HG03045 (cell line): ENCODE results near the gene TMEM187.

Experiments
- ATAC-seq: cut with Tn5 transposase; IDR thresholded peaks from one replicate; pipeline ENCODE4 v1.9.1; 2021; ENCODE audit warnings: mild to moderate bottlenecking, moderate library complexity; ENCODE audit not compliant: unreplicated experiment

The TMEM187 gene

DNA sequence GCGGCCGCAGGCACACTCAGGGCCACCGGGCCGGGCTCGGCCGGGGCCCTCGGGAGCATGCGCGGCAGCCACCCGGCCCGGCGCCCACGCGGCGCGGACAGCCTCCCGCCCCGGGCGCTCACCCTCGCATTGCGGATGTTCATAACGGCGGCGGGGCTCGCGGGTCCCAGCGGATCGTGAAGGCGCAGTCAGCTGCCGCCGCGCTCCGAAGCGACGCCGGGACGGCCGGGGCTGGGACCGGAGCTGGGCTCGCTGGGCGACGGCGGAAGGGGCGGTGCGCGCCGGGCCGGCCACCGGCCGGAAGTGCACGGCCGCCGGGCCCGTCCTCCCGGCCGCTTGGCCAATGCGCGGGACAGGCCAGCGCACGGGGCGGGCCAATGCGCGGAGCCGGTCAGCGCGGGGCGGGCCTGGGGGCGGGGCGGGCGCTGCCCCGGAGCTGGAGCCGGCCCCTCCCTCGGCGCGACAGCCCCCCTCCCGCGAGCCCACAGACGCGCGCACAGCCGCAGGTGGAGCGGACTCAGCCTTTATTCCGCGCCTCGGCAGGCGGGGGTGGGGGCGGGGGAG is 37.7 kb upstream of the TMEM187 start, which contains the start of gene NAA10:
Gene NAA10, minus strand, starts transcription at position 276 of the 564 bp plus-strand sequence. Its CDS starts 133 bp downstream, at position 143.
- ATAC-seq = peak; percentile 88

- peak; percentile 13 for ATAC-seq
These were observed 37.2 kb upstream of the TMEM187 start for GRCh38 chrX:153935326-153935851.

DNA sequence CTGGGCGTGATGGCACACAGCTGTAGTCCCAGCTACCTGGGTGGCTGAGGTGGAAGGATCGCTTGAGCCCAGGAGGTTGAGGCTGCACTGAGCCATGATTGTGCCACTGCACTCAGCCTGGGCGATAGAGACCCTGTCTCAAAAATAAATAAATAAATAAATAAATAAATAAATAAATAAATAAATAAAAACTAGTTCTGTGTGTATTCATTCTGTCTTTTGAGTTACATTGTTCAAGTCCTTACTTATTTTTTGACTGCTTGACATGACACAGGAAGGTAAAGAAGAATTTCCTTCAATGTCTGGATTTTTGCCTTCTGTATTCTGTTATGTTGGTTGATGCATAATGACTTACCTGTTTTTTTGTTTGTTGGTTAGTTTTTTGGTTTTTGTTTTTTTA is 35.5 kb upstream of the TMEM187 start:
- ATAC-seq = no peak

DNA sequence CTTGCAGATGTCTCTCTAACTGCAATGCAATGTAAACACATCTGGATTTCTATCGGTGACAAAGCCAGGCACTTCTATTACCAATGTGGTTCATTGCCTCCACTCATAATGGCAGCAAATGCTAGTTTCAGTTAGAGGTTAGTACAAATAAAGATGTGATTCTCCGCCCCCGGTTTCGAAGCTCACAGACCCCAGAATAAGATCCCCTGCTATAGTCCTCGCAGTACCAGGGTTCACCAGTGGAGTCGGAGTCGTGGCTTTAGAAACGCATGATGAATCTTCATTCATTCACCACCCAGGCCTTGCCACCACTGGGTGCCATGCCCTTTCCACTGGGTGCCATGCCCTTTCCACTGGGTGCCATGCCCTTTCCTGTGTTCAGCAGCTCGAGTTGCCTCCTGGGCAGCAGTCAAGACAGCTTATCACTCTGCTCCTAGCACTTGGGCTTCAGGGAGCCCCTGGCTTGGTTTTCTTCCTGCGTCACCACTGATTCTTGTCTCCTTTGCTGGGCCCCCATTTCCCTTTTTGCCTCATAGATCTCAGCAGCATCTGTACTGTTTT is 34.2 kb upstream of the TMEM187 start:
- ATAC-seq = no peak

DNA sequence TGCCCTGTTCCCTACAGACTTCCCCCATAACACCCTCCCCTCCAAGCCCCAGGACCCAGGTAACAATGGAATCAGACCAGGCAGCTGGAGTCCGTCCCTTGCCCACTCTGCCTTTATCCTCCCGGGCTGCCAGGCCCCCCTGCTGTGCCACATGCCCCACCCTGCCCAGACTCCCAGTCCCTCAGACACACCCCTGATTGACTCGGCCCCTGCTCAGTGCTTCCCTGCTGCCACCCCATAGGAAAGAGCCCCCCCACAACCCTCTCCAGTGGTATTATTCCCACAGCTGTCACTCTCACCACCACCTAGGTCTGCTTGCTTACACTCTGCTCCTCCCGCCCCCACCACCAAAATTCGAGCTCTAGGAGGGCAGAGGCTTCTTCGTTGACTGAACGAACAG is 33.0 kb upstream of the TMEM187 start:
- no peak for ATAC-seq

DNA sequence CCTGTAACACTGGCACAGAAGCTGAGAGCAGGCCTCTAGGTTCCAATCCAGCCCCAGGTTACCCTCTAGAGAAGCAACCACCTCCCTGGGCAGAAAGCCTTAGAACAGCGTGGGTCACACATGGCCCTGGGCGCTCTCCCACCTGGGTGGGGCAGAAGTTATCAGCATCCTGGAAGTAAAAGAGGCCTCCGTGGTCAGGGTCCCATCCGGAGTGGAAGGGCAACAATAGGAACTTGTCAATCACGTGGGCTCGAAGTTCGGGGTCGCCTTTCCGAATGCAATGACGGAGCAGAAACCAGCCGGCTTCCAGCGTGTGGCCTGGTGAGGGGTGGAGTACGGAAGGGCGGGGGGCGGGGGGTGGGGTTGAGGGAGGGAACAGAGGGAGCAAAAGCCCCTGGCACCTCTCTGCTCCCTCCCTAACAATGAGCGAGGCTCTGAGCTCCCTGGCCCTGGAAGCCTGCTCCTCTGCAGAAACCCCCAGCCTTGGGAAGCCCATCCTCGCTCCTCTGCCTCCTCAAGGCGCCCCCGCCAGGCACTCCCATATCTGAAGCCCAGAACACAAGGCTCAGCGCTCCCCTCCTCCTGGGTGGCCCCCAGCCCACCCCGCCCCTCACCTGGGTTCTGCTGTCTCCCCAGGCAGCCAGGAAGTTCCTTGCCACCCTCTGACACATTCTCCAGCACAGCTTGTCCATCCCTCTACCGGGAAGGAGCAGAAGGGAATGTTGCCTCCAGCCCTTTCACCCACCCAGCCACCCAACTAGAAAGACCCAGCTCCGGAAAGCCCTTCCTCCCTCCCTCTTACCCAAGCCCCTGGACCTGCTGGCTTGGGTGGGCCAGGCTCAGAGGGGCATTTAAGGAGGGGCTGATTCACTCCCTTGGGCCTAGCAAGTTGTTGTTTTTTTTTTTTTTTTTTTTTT is 31.0 kb upstream of the TMEM187 start:
- ATAC-seq = no peak

- ATAC-seq = no peak
These were observed 28.3 kb upstream of the TMEM187 start, which contains the start of gene RENBP for GRCh38 chrX:153944140-153944799. TSS of gene RENBP (minus strand) at chrX:153944643. CDS start at chrX:153944610, 33 bp downstream.

- no peak for ATAC-seq
These were observed 27.8 kb upstream of the TMEM187 start for GRCh38 chrX:153944800-153945150.

- ATAC-seq = no peak
These were observed 26.3 kb upstream of the TMEM187 start for GRCh38 chrX:153945956-153946943.

DNA sequence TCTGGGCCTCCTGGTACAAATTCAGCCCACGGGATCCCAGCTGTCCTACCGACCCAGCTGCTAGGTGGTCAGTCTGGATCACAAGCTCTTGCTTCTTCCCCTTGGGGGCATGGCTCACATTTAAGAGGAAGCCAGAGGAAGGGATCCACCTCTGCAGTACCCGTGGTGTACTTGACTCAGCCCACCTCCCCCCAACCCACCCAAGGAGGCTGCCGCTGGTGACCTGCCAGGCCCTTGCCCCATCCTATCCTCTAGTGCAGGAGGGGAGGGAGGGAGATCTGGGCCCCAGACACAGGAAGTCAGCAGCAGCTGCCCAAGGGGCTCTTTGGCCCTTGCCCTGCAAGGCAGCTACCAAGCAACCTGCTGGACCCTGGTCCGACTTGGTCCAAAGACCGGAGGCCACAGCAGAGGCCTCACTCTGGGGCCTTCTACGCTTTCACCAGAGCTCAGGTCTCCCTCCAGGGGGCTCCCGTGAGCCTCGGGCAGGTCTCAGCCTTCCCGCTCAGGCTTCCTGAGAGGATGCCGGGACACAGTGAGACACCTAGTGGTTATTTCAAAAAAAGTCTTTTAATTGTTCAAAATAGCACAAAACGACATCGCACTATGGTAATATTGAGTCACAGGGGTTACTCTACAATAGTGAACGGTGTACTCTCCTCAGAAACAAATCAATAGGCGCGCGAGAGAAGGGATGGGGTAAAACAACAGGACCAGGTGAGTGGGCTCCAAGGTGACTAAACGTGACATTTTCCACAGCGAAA is 25.4 kb upstream of the TMEM187 start:
- peak; percentile 57 for ATAC-seq

DNA sequence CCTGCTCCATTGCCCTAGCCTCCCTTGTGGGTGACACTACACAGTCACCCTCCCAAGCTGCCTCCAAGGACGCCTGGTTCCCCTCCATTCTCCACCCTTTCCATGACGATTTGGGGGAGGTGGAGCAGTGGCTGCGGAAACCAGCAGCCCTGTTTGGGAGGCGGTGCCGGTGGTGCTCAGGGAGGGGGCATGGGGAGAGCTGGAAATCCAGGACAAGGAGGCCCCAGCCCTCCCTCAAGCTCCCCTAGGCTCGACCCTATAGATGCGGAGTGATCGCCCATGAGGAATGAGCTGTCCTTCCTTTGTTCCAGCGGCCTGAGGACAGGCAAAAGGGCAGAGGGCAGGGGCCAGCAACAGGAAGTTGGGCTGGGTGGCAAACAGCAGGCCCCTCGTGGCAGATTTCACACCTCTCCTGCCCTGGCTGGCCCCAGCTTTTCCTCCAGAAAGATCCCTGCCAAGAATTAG is 24.5 kb upstream of the TMEM187 start:
- no peak for ATAC-seq

- ATAC-seq = no peak
These were observed 23.4 kb upstream of the TMEM187 start for GRCh38 chrX:153948847-153949805.

DNA sequence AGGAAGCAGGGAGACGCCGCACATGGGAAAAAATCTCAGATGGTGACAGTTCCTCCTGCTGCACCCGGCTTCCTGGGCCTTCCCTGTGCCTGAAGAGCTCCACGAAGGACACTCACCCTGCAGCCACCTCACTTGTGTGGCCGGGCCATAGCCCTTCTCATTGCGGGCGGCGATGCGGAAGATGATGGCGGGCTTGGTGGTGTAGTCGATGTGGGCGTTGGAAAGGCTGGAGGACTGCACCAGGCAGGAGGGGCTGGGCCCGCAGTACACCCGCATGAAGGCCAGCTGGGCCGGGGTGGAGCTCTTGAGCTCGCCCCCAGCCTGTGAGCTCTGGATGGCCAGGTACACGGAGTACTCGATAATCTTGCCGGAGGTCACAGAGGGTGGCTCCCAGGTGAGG is 22.4 kb upstream of the TMEM187 start:
- no peak for ATAC-seq

DNA sequence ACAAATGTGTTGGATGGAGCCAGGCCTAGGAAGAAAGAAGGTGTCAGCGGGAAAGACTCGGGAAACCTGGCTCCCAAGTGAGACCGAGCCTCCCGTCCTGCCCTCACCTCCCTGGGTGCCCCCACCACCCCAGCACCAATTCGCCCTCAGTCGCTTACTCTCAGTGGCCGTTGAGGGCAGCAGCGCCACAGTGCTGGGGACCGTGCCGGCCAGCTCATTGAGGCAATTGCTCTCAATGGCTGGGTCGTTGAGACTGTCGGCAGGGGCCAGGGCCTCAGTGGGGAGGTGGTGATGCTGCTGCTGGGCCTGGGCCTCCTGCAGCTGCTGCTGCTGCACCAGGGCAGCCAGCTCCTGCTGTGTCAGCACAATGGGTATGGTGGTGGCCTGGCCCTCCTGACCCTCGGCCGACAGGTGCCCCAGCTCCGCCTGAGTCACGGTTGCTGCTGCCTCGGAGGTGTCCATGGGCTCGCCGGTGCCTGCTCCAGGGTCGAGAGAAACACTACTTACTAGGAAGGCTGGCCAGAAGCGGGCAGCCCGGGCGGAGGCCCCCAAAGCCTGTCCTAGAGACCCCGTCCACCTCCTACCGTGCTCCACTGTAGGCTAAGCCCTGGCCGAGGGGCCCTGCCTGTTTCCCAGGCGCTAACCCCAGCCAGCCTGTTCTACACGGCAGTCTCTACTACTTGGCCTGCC is 20.7 kb upstream of the TMEM187 start:
- no peak for ATAC-seq

GRCh38 chrX:153952373-153953026 is 20.1 kb upstream of the TMEM187 start:
- ATAC-seq = no peak

DNA sequence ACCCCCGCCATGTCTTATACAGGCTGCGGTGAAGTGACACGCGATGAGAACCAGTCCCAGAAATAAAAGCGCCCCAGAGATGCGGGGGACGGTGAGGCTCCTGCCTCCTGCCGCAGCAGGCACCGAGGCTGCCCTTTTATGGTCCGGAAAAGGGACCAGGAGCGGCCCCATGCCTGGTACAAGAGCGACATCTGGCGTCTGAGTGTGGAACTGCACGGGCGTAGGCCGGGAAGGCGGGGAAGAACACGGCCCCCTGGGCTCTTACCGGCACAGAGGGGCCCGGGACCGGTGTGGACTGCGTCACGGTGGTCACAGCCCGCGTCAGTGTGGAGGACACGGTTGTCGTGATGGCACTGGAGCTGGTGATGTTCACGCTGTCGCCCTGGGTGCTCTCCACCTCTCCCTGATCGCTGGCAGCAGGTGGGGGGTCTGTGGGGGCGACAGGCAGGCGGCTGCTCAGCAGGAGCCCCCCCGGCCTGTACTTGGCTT is 19.2 kb upstream of the TMEM187 start:
- no peak for ATAC-seq
